Fibroblast of lung (primary cell): ENCODE measurements around the gene LGALS3. TPM values are rescaled to one million over a fixed set of nuclear protein-coding genes. Genes with fewer than 3 reads are reported as not detected.

Experiments used
- DNase-seq, 2 donors: peaks; one replicate each; pipeline versions ENCODE4 v3.0.0 to v3.0.0-alpha.2; 2010; ENCODE audit warnings: low read depth in 2 of 2
- H2AFZ ChIP-seq: 2 replicates; pipeline ENCODE4 v1.5.1; 2012; ENCODE audit warnings: low read length, control low read depth, inconsistent platforms
- H3K27ac ChIP-seq: 2 replicates; pipeline ENCODE4 v1.5.1; 2011; ENCODE audit warnings: low read length, control low read depth; ENCODE audit not compliant: insufficient read depth
- H3K27me3 ChIP-seq: 2 replicates; pipeline ENCODE4 v1.5.1; 2011; ENCODE audit warnings: mild to moderate bottlenecking, low read length; ENCODE audit not compliant: control insufficient read depth, insufficient read depth
- H3K36me3 ChIP-seq: 2 replicates; pipeline ENCODE4 v1.5.1; 2011; ENCODE audit warnings: low read length; ENCODE audit not compliant: control insufficient read depth, insufficient read depth
- H3K4me1 ChIP-seq: 2 replicates; pipeline ENCODE4 v1.5.1; 2011; ENCODE audit warnings: low read length; ENCODE audit not compliant: control insufficient read depth, insufficient read depth; ENCODE audit errors: extremely low read depth
- H3K4me2 ChIP-seq: 2 replicates; pipeline ENCODE4 v1.5.1; 2011; ENCODE audit warnings: low read length, control low read depth; ENCODE audit not compliant: insufficient read depth; ENCODE audit errors: extremely low read depth
- H3K4me3 ChIP-seq, 4 experiments: fragments of 200-600 bp in 1 of 4; sonication (generic) in 1 of 4; replicated peaks in 1 of 4; 2 replicates each; pipeline ENCODE4 v1.5.1; 2011 to 2016; ENCODE audit warnings: low read length in 4 of 4, low read depth in 3 of 4, mild to moderate bottlenecking in 3 of 4, control low read depth in 2 of 4, inconsistent platforms in 1 of 4, mixed read lengths in 1 of 4; ENCODE audit not compliant: insufficient read depth in 1 of 4; ENCODE audit errors: control extremely low read depth in 1 of 4
- H3K79me2 ChIP-seq: 2 replicates; pipeline ENCODE4 v1.5.1; 2012; ENCODE audit warnings: mild to moderate bottlenecking, low read length, inconsistent platforms; ENCODE audit not compliant: control insufficient read depth, insufficient read depth
- H3K9ac ChIP-seq: 2 replicates; pipeline ENCODE4 v1.5.1; 2011; ENCODE audit warnings: mild to moderate bottlenecking, low read length, control low read depth; ENCODE audit not compliant: insufficient read depth
- H3K9me3 ChIP-seq: 2 replicates; pipeline ENCODE4 v1.5.1; 2012; ENCODE audit warnings: low read depth, low read length; ENCODE audit not compliant: control insufficient read depth, insufficient read depth
- H4K20me1 ChIP-seq: 2 replicates; pipeline ENCODE4 v1.5.1; 2011; ENCODE audit warnings: low read length; ENCODE audit not compliant: control insufficient read depth, insufficient read depth; ENCODE audit errors: extremely low read depth
- CTCF ChIP-seq, 2 donors: IDR thresholded peaks in 1 of 2; conservative IDR thresholded peaks in 1 of 2; 1 replicate in 1 of 2; 2 replicates in 1 of 2; pipeline ENCODE4 v1.5.1; 2011 to 2012; ENCODE audit warnings: low read length in 2 of 2, control low read depth in 1 of 2, inconsistent platforms in 1 of 2, low read depth in 1 of 2, mild to moderate bottlenecking in 1 of 2
- EZH2 ChIP-seq: IDR thresholded peaks from 2 replicates; pipeline ENCODE4 v1.5.1; 2012; ENCODE audit warnings: low read length, control low read depth, mild to moderate bottlenecking; ENCODE audit errors: missing control alignments
- polyA plus RNA-seq, 2 donors: library from polyadenylated mRNA; depleted of rRNA in 1 of 2; stranded (reverse) in 1 of 2; unstranded in 1 of 2; fragments of >200 nt; gene quantifications; 2 replicates each; pipeline ENCODE4 v1.2.1, GENCODE V29; 2011 to 2012; ENCODE audit warnings: missing spikeins in 1 of 2
- total RNA-seq: library from RNA; depleted of rRNA; stranded (reverse); fragments of >200 nt; gene quantifications from 2 replicates; pipeline ENCODE4 v1.2.1, GENCODE V29; 2014

Gene LGALS3
- total and polyA plus RNA-seq, 2 donors (not counting 1 experiment from before 2014, with no cell fraction given) = 333 to 434 TPM

GRCh38 chr14:55105991-55106390 is 23.1 kb upstream of the LGALS3 start:
- Histone ChIP-seq H3K4me3 (no peak overlapping the region), H3K9me3 (peaks cover 3% of the 10 kb centered on the region), H3K27ac (no peak overlapping the region), H3K4me2 (no peak overlapping the region), H3K36me3 (no peaks in the 10 kb centered on the region), H3K79me2 (no peaks in the 10 kb centered on the region), H3K9ac (no peak overlapping the region), H3K27me3 (no peaks in the 10 kb centered on the region), H4K20me1 (no peaks in the 10 kb centered on the region), H3K4me1 (peaks cover 30% of the 10 kb centered on the region), H2AFZ (no peak overlapping the region)
- TF ChIP-seq EZH2 (no peak), CTCF (conservative IDR thresholded peaks at IDR 0.05 in 1 of 2, IDR thresholded peaks at IDR 0.05 in 1 of 2; ENCODE audit: low read depth in 1 of 2, low read length in 2 of 2) (no peak)
- no peak for DNase-seq

GRCh38 chr14:55107766-55108554 is 21.1 kb upstream of the LGALS3 start:
- H3K4me2 ChIP-seq = peak overlapping the region; percentile 84
- H2AFZ ChIP-seq = peak overlapping the region; percentile 75
- TF ChIP-seq EZH2 = no peak
- TF ChIP-seq CTCF (conservative IDR thresholded peaks at IDR 0.05 in 1 of 2, IDR thresholded peaks at IDR 0.05 in 1 of 2; ENCODE audit: low read depth in 1 of 2, low read length in 2 of 2) = no peak
- peak overlapping the region in 1 of 4 experiments; percentile 33 for H3K4me3 ChIP-seq
- DNase-seq = peak; percentile 98
- no peaks in the 10 kb centered on the region for H4K20me1 ChIP-seq
- peaks cover 19% of the 10 kb centered on the region for H3K4me1 ChIP-seq
- no peaks in the 10 kb centered on the region for H3K36me3 ChIP-seq
- H3K27ac ChIP-seq = peak overlapping the region; percentile 99
- no peaks in the 10 kb centered on the region for H3K27me3 ChIP-seq
- H3K9ac ChIP-seq = peak overlapping the region; percentile 78
- H3K79me2 ChIP-seq = no peaks in the 10 kb centered on the region
- peaks cover 3% of the 10 kb centered on the region for H3K9me3 ChIP-seq

GRCh38 chr14:55109836-55110235 is 19.2 kb upstream of the LGALS3 start:
- Histone ChIP-seq H3K27me3 (no peaks in the 10 kb centered on the region), H3K27ac (no peak overlapping the region), H3K36me3 (no peaks in the 10 kb centered on the region), H3K4me3 (no peak overlapping the region), H3K4me1 (peaks cover 10% of the 10 kb centered on the region), H3K9me3 (no peaks in the 10 kb centered on the region), H3K9ac (no peak overlapping the region), H2AFZ (no peak overlapping the region), H4K20me1 (no peaks in the 10 kb centered on the region), H3K4me2 (no peak overlapping the region), H3K79me2 (no peaks in the 10 kb centered on the region)
- no peak for DNase-seq
- TF ChIP-seq CTCF (conservative IDR thresholded peaks at IDR 0.05 in 1 of 2, IDR thresholded peaks at IDR 0.05 in 1 of 2; ENCODE audit: low read depth in 1 of 2, low read length in 2 of 2) = no peak
- no peak for TF ChIP-seq EZH2
